HFFc6 (cell line): ENCODE results near the gene TOX2. TPM values are rescaled to one million over a fixed set of nuclear protein-coding genes. Genes with fewer than 3 reads are reported as not detected.

Experiments used
- DNase-seq: peaks from one replicate; pipeline ENCODE4 v3.0.0-alpha.2; 2018
- H3K27ac Mint-ChIP-seq: 2 replicates; pipeline ENCODE4 v1.8.0; 2020; ENCODE audit warnings: mild to moderate bottlenecking, mixed read lengths
- H3K27me3 Mint-ChIP-seq: 2 replicates; pipeline ENCODE4 v1.8.0; 2021; ENCODE audit warnings: mild to moderate bottlenecking, moderate library complexity, mixed read lengths; ENCODE audit not compliant: insufficient read depth
- H3K36me3 Mint-ChIP-seq: 2 replicates; pipeline ENCODE4 v1.8.0; 2021; ENCODE audit warnings: low read depth, mixed read lengths
- H3K4me1 Mint-ChIP-seq: 2 replicates; pipeline ENCODE4 v1.8.0; 2020; ENCODE audit warnings: low read depth, mixed read lengths
- H3K4me3 Mint-ChIP-seq: 2 replicates; pipeline ENCODE4 v1.8.0; 2020; ENCODE audit warnings: mild to moderate bottlenecking, moderate library complexity, mixed read lengths
- H3K9me3 Mint-ChIP-seq: 2 replicates; pipeline ENCODE4 v1.8.0; 2020; ENCODE audit warnings: mild to moderate bottlenecking, mixed read lengths
- total RNA-seq, 6 experiments: library from RNA; stranded (reverse); fragmentation: NEBNext Ultra II Directional; extraction: Animal tissue kit (Norgen Biotek cat#: 25700); gene quantifications; 2 replicates in 1 of 6; 3 replicates in 5 of 6; pipeline ENCODE4 v1.2.3, GENCODE V29; 2021
- TF ChIP-seq, protein P1 (sequence below): fragments of 200-600 bp; sonication (generic); IDR thresholded peaks from 2 replicates; pipeline ENCODE4 v1.5.0; 2021; ENCODE audit warnings: antibody characterized with exemption, mild to moderate bottlenecking

Gene TOX2
- total RNA-seq, 6 experiments from 2014 or later: 46.1 to 68.2 (median 60.2) TPM

GRCh38 chr20:43940518-43941225 lies 26.0 kb downstream of the TOX2 start:
- peak overlapping the region; percentile 78 for H3K4me3 Mint-ChIP-seq
- no peak for DNase-seq
- no peaks in the 10 kb centered on the region for H3K9me3 Mint-ChIP-seq
- H3K27ac Mint-ChIP-seq: peak overlapping the region; percentile 92
- peaks cover 93% of the 10 kb centered on the region for H3K4me1 Mint-ChIP-seq
- peaks cover 6% of the 10 kb centered on the region; the same call in 1 of the 2 replicates for H3K36me3 Mint-ChIP-seq
- TF ChIP-seq, protein P1, sequence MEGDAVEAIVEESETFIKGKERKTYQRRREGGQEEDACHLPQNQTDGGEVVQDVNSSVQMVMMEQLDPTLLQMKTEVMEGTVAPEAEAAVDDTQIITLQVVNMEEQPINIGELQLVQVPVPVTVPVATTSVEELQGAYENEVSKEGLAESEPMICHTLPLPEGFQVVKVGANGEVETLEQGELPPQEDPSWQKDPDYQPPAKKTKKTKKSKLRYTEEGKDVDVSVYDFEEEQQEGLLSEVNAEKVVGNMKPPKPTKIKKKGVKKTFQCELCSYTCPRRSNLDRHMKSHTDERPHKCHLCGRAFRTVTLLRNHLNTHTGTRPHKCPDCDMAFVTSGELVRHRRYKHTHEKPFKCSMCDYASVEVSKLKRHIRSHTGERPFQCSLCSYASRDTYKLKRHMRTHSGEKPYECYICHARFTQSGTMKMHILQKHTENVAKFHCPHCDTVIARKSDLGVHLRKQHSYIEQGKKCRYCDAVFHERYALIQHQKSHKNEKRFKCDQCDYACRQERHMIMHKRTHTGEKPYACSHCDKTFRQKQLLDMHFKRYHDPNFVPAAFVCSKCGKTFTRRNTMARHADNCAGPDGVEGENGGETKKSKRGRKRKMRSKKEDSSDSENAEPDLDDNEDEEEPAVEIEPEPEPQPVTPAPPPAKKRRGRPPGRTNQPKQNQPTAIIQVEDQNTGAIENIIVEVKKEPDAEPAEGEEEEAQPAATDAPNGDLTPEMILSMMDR: no peak
- H3K27me3 Mint-ChIP-seq: peaks cover 2% of the 10 kb centered on the region

- Mint-ChIP-seq H3K27ac (peak overlapping the region; percentile 92), H3K4me3 (peak overlapping the region; percentile 73; the same call in 1 of the 2 replicates), H3K36me3 (peaks cover 9% of the 10 kb centered on the region), H3K4me1 (peaks cover 84% of the 10 kb centered on the region), H3K9me3 (no peaks in the 10 kb centered on the region), H3K27me3 (peaks cover 2% of the 10 kb centered on the region)
- TF ChIP-seq, protein P1: no peak
- DNase-seq: no peak
These were observed 27.0 kb downstream of the TOX2 start for GRCh38 chr20:43941476-43942200.

DNA sequence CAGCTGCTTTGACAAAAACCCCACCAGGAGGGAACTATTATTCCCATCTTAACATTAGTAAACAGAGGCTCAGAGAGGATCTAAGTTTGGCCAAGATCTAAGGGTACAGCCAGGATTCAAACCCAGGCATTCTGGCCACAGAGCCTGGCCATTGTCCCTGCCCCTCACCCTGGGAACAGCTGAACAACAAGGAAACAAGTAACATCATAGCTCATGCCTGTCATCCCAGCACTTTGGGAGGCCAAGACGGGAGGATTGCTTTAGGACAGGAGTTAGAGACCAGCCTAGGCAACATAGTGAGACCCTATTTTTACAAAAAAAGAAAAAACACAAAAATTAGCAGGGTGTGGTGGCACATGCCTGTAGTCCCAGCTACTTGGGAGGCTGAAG lies 27.5 kb downstream of the TOX2 start:
- Mint-ChIP-seq H3K4me3 (peak overlapping the region; percentile 73), H3K36me3 (peaks cover 9% of the 10 kb centered on the region), H3K4me1 (peaks cover 82% of the 10 kb centered on the region), H3K27me3 (peaks cover 2% of the 10 kb centered on the region), H3K9me3 (no peaks in the 10 kb centered on the region), H3K27ac (peak overlapping the region; percentile 92)
- no peak for DNase-seq
- TF ChIP-seq, protein P1: no peak

- Mint-ChIP-seq H3K9me3 (no peaks in the 10 kb centered on the region), H3K27me3 (no peaks in the 10 kb centered on the region; the same call in none of the 2 replicates), H3K27ac (peak overlapping the region; percentile 92), H3K4me1 (peaks cover 82% of the 10 kb centered on the region), H3K4me3 (peak overlapping the region; percentile 73), H3K36me3 (peaks cover 9% of the 10 kb centered on the region)
- TF ChIP-seq, protein P1: no peak
- DNase-seq: peak; percentile 70
These were observed 28.1 kb downstream of the TOX2 start for GRCh38 chr20:43942667-43943285.

DNA sequence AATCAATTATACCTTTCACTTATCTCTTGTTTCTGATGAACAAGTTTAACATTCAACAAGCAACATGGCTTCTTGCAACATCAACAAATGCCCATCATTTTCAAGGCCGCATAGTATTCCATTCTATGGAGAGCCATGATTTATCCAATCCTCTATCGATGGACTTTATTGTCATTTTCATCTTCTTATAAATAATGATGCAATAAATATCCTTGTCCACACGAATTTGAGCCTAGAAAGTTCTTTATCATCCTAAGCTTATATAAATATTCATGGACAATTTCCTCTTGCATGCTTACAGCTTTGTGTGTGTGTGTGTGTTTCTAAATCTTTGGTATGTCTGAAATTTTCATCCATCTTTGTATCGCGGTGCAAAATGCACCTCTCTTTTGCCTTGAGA lies 29.1 kb downstream of the TOX2 start:
- TF ChIP-seq, protein P1: no peak
- no peak for DNase-seq
- Mint-ChIP-seq H3K4me1 (peaks cover 77% of the 10 kb centered on the region), H3K9me3 (no peaks in the 10 kb centered on the region), H3K27ac (peak overlapping the region; percentile 92), H3K27me3 (no peaks in the 10 kb centered on the region; the same call in none of the 2 replicates), H3K36me3 (peaks cover 9% of the 10 kb centered on the region), H3K4me3 (no peak overlapping the region)
